GM19240 (cell line): ENCODE results near the gene HSPA4L.

Experiments
- DNase-seq: peaks from one replicate; pipeline ENCODE4 v3.0.0; 2011; ENCODE audit warnings: low spot score; ENCODE audit not compliant: insufficient read length

Gene HSPA4L

DNA sequence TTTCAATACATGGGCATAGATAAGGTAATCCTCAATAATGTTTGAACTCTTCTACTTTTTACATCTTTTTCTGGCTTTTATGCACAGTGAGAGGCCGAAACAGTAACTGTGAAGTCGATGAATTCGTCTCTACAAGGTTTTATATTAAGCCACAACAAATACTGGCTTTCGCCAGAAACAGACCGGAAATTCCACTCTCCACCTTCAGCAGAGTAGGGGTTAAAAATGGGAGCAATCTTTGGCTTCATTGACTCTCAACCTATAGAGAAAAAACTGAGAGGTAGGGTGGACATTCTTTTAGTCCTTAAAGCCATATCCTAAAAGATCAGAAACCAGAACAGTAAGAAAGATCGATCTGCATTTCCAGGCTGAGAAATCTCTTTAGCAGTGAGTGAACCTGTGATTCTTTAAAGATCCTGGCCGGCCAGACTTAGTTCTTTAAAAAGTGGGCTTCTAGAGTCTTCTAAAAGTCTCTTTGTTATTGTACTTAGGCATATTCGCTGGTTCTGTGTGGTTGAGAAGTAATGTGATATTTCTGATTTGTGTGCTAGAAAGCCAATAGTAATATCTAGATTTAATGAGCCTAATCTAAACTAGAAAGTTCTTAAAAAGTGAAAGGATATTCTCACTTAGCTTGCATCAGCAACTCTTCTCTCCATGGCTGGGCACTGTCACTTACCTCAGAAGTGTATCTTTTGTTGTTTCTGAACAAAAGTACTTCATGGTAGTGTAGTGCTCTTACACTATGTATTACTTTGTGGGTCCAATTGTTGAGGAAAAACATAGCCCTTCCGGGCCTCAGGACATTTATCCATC is 2.0 kb downstream of the HSPA4L start:
- no peak for DNase-seq

DNA sequence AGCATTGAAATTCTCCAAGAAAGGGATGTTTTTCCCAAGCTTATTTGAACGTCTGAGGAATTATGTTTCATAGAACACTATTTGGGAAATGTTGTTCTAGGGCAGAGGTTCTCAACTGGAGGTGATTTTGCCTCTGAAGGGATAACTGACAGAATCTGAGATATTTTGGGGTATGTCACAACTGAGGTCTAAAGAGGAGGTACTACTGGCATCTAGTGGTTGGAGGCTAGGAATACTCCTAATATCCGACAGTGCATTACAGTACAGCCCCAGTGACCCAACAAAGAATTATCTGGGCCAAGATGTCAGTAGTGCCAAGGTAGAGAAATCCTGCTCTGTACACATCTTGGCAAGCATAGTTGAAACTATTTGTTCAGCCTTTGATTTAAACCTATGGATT is 6.4 kb downstream of the HSPA4L start:
- no peak for DNase-seq

DNA sequence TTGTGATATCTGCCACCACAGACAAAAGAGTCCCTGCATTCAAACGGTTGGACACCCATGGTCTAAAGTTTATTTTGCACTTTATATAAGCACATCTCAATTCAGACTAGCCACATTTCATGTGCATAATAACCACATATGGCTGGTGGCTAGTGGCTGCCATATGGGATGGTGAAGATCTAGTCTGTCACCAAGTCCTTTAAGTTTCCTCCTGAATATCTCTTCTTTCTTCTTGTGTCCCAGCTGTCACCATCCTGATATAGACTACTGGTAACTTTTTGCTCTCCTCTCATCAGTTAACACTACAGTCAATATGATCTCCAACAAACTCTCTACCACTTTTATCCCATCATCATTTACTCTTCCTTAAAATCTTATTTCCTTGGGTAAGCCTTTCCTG is 9.3 kb downstream of the HSPA4L start:
- no peak for DNase-seq

DNA sequence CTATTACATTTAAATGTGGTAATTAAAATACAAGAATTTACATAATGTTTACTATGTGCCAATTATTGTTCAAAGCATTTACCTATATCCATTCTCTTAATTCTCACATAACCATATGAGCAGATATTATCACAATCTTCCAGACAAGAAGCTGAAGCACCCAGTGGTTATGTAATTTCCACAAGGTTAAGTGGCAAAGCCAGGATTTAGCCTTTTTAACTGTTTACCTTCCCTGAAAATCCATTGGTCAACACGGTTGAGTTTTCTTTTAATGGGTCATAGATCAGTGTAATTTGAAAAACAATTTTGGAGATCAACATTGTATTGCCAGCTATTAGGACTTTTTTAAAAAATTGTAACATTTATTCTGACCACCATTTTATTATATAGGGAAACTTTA is 11.4 kb downstream of the HSPA4L start:
- no peak for DNase-seq

DNA sequence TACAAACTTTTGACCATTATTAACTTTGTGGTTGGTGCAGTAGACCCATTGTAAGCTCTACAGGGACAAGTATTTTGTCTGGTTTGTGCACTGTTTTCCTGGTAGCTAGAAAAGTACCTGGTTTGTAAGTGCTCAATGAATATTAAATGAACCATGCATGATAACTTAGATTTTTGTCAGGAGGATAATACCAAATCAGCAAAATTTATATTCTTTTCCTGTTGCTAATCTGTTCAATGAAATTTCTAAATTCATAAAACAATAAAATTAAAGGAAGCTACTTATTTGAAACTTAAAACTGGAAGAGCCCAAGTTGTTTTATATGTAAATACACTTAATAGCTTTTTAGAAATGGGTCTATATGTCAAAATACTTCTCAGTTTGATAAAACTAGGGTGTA is 17.6 kb downstream of the HSPA4L start:
- no peak for DNase-seq

DNA sequence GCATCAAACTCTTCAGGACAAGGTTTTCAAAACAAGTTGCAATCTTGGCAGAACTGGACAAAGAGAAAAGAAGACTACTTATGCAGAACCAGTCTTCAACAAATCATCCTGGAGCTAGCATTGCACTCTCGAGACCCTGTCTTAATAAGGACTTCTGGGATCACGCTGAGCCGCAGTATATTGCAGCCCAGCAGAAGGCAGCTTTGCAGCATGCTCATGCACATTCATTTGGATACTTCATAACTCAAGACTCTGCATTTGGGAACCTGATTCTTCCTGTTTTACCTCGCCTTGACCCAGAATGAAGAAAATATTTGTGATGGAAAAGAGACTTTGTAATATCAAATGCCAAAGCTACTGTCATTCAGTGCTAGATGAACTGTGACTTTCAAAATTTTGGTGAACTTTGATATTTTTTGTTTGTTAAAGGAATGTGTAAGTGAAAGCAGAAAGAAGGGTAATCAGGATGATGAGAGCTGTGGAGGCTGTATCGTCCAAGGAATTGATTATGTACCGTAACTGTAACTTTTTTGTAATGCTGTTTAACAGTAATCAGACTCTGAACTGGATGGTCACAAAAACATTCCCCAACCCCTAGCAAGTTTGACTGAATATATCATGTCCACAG is 27.2 kb downstream of the HSPA4L start:
- no peak for DNase-seq

DNA sequence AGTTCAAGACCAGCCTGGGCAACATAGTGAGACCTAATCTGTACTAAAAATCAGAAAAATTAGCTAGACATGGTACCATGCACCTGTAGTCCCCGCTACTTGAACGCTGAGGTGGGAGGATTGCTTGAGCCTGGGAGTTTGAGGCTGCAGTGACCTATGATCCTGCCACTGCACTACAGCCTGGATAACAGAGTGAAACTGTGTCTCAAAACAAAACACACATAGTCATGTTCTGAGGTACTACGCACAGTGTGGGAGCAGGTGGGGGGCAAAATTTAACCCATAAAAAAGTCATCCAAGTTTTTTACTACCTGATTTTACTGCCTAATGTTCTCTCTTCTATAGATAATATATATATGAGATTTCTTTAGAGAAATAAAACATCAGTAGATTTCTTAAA is 28.4 kb downstream of the HSPA4L start:
- no peak for DNase-seq

DNA sequence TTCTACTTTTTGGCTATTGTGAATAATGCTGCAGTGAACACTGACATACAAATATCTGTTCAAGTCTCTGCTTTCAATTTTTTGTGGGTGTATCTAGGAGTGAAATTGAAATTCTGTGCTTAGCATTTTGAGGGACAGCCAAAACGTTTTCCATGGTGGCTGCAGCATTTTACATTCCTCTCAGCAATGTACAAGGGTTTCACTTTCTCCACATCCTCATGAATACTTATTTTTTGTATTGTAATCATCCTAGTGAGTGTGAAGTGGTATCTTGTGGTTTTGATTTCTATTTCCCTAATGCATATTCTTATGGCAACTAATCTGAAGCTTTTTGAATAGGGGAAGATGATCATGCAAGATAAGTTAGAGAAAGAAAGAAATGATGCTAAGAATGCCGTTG is 40.3 kb downstream of the HSPA4L start:
- DNase-seq: no peak

DNA sequence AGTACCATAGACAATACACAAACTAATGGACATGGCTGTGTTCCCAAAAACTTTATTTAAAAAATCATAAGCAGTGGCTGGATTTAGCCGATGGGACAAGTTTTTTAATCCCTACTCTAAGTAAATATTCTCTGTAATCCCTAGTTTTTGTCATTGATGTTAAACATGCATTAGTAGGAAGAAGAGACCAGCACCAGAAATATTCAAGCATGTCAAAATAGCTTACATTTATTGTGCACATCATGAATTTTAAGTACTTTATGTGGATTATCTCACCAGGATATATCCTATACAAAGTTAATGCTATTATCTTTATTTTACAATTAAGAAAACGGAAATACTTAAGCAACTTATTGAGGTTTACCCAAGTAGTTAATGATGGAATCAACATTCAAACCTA is 46.0 kb downstream of the HSPA4L start:
- DNase-seq: no peak

DNA sequence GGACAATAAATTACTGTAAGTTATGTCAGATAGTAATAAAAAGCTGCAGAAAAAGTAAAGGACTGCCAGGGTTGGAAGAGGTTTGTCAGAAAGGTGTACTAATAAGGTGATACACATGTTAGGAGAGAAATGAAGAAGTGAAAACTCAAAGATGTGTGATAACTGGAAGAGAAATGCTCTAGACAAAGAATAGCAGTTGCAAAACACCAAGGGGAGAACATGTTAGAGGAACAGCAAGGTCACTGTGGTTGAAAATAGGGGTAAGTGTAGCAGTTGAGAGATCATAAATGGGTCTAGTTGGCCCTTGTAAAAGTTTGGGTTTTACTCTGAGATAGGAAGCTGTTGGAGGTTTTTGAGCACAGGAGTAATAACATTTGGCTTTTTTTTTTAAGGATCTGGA is 46.9 kb downstream of the HSPA4L start:
- no peak for DNase-seq

DNA sequence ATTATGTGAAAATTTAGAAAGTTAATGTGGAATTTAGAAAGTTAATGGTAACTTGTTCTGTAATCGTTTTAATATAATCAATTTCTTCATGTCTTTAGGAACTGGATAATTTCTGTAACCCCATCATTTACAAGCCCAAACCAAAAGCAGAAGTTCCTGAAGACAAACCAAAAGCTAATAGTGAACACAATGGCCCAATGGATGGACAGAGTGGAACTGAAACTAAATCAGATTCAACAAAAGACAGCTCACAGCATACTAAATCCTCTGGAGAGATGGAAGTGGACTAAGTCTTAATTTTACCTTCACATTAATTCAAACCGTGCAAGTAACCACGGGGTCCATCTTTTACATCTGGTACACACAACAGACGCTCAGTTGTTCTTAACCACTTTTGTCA is 50.5 kb downstream of the HSPA4L start:
- DNase-seq: no peak

DNA sequence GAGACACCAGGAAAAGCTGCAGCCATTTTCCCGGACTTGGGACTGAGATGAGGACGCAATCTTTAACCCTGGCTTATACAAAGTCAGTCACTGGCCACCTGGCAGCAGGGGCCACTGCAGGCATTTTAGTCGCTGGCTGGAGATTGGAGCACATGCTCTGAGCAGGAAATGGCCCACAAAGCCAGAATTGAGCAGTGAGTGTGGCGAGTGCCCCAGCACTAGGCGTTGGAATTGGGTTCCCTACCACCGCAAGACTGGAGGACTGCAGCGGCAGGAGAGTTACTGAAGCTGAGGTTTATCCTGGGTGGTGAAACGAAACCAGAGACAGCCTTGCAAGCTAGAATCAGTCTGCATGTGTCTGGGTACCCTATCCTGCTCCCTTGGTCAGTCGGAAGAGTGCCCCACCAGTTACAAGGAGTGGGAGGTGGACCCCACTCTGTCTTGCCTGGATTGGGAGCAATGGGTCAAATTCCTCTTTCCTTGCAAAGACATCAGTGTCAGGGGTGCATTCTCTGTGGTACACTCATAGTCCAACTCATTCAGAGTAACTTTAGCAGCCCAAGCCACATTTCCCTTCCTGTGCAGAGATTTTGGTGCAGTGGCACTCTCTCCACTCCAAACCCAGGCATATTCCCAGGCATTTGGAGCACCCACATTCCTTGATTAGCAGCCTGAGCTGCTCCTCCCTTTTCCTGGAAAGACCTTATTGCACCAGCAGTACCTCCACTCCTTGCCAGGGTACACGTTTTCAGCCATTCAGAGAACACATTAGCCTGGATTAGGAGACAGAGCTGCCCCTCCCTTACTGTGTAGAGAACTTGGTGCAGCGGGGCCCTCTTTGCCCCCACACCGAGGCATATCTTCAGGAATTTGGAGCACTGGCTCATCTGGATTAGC is 61.8 kb downstream of the HSPA4L start:
- no peak for DNase-seq

DNA sequence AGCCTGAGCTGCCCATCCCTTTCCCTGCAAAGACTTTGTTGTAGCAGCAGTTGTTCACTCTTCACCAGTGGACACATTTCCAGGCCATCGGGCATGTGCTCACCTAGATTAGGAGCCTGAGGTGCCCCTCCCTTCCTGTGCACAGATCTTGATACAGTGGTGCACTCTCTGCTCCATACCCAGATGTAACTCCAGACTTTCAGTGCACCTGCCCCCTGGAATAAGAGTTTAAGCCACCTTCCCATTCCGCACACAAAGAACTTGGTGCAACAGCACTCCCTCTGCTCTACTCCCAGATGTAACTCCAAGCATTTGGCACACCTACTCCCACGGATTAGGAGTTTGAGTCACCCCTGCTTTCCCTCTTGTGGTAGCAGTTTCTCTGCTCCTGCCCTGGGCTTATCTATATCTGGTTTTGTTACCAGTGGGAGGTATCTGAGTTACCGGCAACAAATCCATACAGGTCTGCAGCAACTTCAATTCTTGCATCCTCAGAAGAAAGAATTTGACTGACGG is 62.5 kb downstream of the HSPA4L start:
- DNase-seq: no peak

DNA sequence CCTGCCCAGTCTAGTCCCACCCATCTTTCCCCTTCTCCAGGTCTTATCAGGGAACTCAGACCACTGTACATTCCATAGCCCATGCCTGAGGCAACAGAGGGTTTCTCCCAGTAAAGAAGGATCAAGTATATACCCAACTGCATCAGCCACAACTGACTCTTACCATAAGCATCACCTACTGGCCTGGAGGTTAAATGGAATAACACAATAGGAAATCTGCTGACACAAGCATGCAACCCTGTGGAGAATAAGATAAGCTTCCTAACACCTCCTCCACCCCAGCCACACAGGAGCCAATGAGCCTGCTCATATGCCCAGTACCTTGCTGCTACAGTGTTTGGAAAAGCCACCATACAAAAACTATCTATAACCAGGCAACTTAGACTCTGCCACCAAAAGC is 63.9 kb downstream of the HSPA4L start:
- DNase-seq: no peak

DNA sequence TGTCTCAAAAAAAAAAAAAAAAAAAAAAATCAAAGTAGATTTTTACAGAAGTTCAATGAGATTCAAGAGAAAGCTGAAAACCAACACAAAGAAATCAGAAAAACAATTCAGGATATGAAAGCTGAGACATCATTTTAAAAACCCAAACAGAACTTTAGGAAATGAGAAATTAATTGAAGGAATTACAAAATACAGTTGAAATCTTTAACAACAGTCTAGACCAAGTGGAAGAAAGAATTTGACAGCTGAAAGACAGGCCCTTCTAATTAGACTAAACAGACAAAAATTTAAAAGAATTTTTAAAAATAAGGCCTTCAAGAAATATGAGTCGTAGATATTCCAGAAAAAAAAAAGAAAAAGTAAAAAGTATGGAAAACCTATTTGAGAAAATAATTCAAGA is 64.6 kb downstream of the HSPA4L start:
- no peak for DNase-seq

DNA sequence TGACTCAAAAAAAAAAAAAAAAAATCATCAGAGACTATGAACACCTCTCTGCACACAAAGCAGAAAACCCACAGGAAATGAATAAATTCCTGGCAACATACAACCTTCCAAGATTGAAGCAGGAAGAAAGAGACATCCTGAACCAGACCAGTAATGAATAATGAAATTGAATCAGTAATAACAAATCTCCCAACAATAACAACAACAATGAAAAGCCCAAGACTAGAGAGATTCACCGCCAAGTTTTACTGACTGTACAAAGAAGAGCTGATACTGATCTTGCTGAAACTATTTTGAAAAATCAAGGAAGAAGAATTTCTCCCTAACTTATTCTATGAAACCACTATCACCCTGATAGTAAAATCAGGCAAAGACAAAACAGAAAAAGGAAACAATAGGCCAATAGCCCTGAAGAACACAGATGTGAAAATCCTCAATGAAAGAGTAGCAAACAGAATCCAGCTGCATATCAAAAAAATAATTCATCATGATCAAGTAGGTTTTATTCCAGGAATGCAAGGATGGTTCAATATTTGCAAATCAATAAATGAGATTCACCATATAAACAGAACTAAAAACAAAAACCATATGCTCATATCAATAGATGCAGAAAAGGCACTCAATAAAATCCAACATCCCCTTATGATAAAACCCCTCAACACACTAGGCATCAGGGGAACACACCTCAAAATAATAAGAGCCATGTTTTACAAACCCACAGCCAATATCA is 67.5 kb downstream of the HSPA4L start:
- DNase-seq: no peak

DNA sequence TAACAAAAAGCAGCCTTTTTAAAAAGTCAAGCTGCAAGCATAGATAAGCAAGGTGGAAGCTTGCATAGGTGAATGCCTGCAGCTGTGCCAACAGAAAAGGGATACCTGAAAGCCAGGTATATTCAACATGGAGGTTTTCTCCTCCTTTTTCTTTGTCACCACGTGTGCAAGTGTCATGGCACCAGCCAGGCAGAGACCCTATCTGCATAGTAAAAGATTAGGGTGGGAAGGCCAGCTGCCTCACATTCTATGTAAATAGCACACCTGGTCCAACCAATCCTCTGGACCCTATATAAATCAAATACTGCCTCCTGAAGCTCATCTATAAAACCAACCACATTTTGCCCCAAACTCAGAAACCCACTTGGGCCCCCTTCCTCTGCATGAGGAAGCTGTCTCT is 70.5 kb downstream of the HSPA4L start:
- no peak for DNase-seq

DNA sequence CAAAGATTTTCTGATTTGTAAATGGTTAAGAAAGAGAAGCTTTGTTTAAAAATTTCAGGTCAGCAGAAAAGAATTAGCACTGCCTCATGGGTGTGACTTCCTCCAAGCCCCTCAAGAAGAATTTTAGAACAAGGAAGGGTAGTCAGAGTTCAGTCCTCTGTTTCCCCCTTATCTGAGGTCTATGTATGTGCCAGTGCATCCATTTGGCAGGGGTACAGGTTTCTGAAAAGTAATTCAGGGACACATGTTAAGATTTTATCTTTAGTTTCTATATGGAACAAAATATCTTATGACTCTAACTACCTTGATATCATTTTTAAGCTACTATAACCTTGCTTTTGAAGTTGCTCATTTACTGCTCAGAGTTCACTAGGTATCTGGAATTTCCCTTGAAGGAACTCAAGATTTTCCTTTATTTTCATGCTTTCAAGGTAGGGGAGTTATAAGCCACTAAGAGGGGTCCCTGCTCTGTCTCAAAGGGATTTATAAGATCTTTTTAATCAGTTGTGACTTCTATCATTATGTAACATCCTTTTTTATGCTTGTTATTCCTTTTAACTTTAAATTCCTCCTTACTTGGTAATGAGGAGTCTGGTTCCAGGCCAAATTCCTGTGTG is 74.2 kb downstream of the HSPA4L start:
- DNase-seq: no peak

DNA sequence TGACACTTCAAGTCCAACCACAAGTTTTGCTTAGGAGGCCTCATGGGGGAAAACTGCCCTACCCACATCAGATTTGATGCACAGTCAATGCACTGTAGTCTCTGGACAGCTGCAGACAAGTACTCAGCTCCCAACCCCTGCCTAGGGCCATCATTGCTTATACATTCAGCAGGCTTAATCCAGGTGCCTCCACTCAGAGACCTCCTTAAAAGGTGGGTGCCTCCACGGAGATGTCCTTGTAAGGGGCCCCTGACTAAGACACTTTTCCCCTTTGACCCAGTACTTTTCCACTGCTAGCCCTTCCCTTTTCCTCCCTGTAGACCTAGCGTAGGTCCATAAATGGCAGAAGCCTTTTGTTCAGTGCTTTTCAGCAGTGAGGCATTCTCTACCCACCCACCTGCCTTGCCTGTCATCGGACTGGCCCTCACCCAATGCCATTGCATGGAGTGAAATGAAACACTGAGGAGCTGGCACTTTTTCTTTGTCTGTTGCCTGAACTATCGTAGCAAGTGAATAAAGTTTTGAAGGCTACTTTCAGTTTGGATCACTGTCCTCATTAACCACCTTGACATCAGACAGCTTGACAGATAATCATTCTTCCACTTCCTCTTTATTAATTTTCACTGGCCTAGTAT is 74.8 kb downstream of the HSPA4L start:
- peak; percentile 11 for DNase-seq

DNA sequence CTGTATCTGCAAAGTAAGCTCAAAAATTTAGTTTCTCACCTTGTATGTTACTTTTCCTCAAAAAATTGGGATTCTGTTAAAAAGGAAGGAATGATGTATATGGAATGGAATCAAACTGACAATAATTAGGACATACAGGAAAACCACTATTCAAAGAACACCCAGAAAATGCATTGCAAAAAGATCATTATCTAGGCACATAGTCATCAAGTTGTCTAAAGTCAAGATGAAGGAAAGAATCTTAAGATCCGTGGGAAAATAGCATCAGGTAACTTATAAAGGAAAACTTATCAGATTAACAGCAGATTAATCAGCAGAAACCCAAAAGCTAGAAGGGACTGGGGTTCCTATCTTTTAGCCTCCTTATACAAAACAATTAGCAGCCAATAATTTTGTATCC is 75.5 kb downstream of the HSPA4L start:
- DNase-seq: no peak
